ENCODE results near the gene NHLRC4. TPM values are rescaled to one million over a fixed set of nuclear protein-coding genes. Genes with fewer than 3 reads are reported as not detected.

The NHLRC4 gene
- total RNA-seq, 1 experiment from 2014 or later, result 0.92 TPM

DNA sequence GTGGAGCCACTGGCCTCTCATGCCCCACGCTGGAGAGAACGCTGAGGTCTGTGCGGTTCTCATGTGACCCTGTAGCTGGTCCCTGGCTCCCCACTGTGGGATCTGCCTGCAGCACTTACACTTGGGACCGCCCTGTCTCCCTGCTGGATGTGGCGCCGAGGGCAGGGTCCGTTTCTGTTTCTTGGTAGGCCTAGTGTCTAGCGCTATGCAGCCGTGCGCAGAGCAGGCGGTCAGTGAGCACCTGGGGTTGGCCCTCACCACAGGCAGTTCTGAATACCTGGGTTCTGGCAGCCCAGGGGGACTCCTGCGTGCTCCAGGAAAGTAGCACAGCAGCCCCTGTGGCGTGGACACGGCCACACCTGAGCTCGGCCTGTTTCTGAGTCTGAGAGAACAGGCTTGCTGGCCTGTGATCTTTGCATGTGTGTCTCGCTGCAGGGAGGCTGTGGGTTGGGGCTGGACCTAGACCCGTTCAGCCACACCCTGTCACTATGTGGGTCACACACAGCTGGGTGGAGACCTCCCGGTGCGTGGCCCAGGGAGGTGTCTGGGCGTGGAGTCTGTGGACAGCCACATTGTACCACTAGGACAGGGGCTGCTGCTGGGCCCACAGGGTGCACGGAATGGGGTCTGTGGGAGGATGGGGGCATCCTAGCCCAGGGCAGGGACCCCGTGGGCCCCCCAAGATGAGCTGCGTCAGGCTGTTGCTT lies 36.5 kb upstream of the NHLRC4 start:
- ChIA-PET CTCF (interaction anchor here (1.8 kb wide), 1 partner anchor 46 kb away, joined by 6 read pairs; no protein-coding TSS in a partner anchor), POLR2A (no interaction called here)
- H3K27me3 Mint-ChIP-seq (ENCODE audit: low read depth), result no peaks in the 10 kb centered on the region
- no peaks in the 10 kb centered on the region for H3K9me3 Mint-ChIP-seq
- H3K27ac Mint-ChIP-seq, result peak overlapping the region; percentile 79
- peak overlapping the region; percentile 16; the same call in 1 of the 2 replicates for H3K4me3 Mint-ChIP-seq
- no peak for DNase-seq (ENCODE audit: low spot score)
- TF ChIP-seq TP53 (CRISPR knock-in tag; IDR thresholded peaks at IDR 0.05) (no peak), FOXK1 (CRISPR knock-in tag; IDR thresholded peaks at IDR 0.05) (no peak), ELF4 (CRISPR knock-in tag; IDR thresholded peaks at IDR 0.05; ENCODE audit: low read depth) (no peak), ZBTB21 (CRISPR knock-in tag; IDR thresholded peaks at IDR 0.05; ENCODE audit: borderline replicate concordance) (no peak), ZNF396 (CRISPR knock-in tag; IDR thresholded peaks at IDR 0.05; ENCODE audit: borderline replicate concordance) (no peak), TEAD1 (CRISPR knock-in tag; IDR thresholded peaks at IDR 0.05) (no peak), ZNF423 (CRISPR knock-in tag; IDR thresholded peaks at IDR 0.05) (no peak), NR3C1 (CRISPR knock-in tag; conservative IDR thresholded peaks at IDR 0.05; ENCODE audit: low read depth) (no peak), NR2C2 (CRISPR knock-in tag; IDR thresholded peaks at IDR 0.05) (no peak), ZNF671 (CRISPR knock-in tag; IDR thresholded peaks at IDR 0.05) (no peak), NFATC4 (CRISPR knock-in tag; IDR thresholded peaks at IDR 0.05) (no peak)
- TF ChIP-seq, protein P1, sequence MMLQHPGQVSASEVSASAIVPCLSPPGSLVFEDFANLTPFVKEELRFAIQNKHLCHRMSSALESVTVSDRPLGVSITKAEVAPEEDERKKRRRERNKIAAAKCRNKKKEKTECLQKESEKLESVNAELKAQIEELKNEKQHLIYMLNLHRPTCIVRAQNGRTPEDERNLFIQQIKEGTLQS (CRISPR knock-in tag; conservative IDR thresholded peaks at IDR 0.05), result no peak
- TF ChIP-seq, protein P2, sequence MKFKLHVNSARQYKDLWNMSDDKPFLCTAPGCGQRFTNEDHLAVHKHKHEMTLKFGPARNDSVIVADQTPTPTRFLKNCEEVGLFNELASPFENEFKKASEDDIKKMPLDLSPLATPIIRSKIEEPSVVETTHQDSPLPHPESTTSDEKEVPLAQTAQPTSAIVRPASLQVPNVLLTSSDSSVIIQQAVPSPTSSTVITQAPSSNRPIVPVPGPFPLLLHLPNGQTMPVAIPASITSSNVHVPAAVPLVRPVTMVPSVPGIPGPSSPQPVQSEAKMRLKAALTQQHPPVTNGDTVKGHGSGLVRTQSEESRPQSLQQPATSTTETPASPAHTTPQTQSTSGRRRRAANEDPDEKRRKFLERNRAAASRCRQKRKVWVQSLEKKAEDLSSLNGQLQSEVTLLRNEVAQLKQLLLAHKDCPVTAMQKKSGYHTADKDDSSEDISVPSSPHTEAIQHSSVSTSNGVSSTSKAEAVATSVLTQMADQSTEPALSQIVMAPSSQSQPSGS (CRISPR knock-in tag; IDR thresholded peaks at IDR 0.05; ENCODE audit: borderline replicate concordance, low read depth), result no peak
- TF ChIP-seq, protein P3, sequence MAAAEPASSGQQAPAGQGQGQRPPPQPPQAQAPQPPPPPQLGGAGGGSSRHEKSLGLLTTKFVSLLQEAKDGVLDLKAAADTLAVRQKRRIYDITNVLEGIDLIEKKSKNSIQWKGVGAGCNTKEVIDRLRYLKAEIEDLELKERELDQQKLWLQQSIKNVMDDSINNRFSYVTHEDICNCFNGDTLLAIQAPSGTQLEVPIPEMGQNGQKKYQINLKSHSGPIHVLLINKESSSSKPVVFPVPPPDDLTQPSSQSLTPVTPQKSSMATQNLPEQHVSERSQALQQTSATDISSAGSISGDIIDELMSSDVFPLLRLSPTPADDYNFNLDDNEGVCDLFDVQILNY (CRISPR knock-in tag; IDR thresholded peaks at IDR 0.05), result no peak
- TF ChIP-seq, protein P4, sequence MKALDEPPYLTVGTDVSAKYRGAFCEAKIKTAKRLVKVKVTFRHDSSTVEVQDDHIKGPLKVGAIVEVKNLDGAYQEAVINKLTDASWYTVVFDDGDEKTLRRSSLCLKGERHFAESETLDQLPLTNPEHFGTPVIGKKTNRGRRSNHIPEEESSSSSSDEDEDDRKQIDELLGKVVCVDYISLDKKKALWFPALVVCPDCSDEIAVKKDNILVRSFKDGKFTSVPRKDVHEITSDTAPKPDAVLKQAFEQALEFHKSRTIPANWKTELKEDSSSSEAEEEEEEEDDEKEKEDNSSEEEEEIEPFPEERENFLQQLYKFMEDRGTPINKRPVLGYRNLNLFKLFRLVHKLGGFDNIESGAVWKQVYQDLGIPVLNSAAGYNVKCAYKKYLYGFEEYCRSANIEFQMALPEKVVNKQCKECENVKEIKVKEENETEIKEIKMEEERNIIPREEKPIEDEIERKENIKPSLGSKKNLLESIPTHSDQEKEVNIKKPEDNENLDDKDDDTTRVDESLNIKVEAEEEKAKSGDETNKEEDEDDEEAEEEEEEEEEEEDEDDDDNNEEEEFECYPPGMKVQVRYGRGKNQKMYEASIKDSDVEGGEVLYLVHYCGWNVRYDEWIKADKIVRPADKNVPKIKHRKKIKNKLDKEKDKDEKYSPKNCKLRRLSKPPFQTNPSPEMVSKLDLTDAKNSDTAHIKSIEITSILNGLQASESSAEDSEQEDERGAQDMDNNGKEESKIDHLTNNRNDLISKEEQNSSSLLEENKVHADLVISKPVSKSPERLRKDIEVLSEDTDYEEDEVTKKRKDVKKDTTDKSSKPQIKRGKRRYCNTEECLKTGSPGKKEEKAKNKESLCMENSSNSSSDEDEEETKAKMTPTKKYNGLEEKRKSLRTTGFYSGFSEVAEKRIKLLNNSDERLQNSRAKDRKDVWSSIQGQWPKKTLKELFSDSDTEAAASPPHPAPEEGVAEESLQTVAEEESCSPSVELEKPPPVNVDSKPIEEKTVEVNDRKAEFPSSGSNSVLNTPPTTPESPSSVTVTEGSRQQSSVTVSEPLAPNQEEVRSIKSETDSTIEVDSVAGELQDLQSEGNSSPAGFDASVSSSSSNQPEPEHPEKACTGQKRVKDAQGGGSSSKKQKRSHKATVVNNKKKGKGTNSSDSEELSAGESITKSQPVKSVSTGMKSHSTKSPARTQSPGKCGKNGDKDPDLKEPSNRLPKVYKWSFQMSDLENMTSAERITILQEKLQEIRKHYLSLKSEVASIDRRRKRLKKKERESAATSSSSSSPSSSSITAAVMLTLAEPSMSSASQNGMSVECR (CRISPR knock-in tag; IDR thresholded peaks at IDR 0.05; ENCODE audit: borderline replicate concordance), result no peak
- peaks cover 20% of the 10 kb centered on the region for H3K4me1 Mint-ChIP-seq
- no peak for ATAC-seq
- H3K36me3 Mint-ChIP-seq, result 0 out of 2 replicates have a peak, but pooled peaks cover 2% of the 10 kb centered on the region

DNA sequence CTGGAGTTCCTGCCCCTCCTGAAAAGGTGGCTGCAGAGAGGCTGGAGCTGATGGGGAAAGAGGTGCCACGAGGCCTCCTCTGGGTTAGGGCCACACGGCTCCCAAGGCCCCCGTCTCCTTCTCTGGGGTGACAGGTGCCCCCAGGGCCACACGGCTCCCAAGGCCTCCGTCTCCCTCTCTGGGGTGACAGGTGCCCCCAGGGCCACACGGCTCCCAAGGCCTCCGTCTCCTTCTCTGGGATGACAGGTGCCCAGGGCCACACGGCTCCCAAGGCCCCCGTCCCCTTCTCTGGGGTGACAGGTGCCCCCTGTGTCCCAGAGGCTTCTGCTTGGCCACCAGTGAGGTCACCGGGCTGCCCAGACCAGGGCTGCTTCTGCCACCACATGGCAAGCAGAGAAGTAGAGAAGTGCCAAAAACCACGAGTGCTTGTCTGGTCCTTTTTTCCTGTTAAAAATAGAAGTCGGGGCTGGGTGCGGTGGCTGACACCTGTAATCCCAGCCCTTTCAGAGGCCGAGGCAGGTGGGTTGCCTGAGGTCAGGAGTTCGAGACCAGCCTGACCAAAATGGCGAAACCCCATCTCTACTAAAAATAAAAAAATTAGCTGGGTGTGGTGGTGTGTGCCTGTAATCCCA lies 35.2 kb upstream of the NHLRC4 start:
- Mint-ChIP-seq H3K36me3 (no peaks in the 10 kb centered on the region), H3K27ac (no peak overlapping the region)
- CTCF ChIA-PET, result interaction anchor here (0.6 to 1.8 kb wide), 3 partner anchors 11 to 51 kb away, joined by 3 to 6 read pairs (median 3); no protein-coding TSS in a partner anchor
- TF ChIP-seq, protein P5, sequence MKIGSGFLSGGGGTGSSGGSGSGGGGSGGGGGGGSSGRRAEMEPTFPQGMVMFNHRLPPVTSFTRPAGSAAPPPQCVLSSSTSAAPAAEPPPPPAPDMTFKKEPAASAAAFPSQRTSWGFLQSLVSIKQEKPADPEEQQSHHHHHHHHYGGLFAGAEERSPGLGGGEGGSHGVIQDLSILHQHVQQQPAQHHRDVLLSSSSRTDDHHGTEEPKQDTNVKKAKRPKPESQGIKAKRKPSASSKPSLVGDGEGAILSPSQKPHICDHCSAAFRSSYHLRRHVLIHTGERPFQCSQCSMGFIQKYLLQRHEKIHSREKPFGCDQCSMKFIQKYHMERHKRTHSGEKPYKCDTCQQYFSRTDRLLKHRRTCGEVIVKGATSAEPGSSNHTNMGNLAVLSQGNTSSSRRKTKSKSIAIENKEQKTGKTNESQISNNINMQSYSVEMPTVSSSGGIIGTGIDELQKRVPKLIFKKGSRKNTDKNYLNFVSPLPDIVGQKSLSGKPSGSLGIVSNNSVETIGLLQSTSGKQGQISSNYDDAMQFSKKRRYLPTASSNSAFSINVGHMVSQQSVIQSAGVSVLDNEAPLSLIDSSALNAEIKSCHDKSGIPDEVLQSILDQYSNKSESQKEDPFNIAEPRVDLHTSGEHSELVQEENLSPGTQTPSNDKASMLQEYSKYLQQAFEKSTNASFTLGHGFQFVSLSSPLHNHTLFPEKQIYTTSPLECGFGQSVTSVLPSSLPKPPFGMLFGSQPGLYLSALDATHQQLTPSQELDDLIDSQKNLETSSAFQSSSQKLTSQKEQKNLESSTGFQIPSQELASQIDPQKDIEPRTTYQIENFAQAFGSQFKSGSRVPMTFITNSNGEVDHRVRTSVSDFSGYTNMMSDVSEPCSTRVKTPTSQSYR (CRISPR knock-in tag; IDR thresholded peaks at IDR 0.05), result no peak
- TF ChIP-seq, protein P6, sequence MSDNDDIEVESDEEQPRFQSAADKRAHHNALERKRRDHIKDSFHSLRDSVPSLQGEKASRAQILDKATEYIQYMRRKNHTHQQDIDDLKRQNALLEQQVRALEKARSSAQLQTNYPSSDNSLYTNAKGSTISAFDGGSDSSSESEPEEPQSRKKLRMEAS (CRISPR knock-in tag; IDR thresholded peaks at IDR 0.05), result no peak
- TF ChIP-seq, protein P1 (CRISPR knock-in tag; conservative IDR thresholded peaks at IDR 0.05), result no peak
- no peak for TF ChIP-seq ZNF219 (CRISPR knock-in tag; IDR thresholded peaks at IDR 0.05; ENCODE audit: borderline replicate concordance)
- no peak for TF ChIP-seq ZNF317 (CRISPR knock-in tag; IDR thresholded peaks at IDR 0.05; ENCODE audit: borderline replicate concordance, low read depth)
- TF ChIP-seq RORB (CRISPR knock-in tag; IDR thresholded peaks at IDR 0.05), result no peak
- no peak for TF ChIP-seq KAT7 (CRISPR knock-in tag; IDR thresholded peaks at IDR 0.05; ENCODE audit: borderline replicate concordance)
- no peak for TF ChIP-seq SOX15 (CRISPR knock-in tag; IDR thresholded peaks at IDR 0.05)
- TF ChIP-seq GRHL2 (CRISPR knock-in tag; IDR thresholded peaks at IDR 0.05; ENCODE audit: insufficient replicate concordance, severe bottlenecking), result no peak

More for the DNA sequence above, 35.2 kb upstream of the NHLRC4 start:
- Mint-ChIP-seq H3K4me1 (peaks cover 12% of the 10 kb centered on the region), H3K27me3 (ENCODE audit: low read depth) (no peaks in the 10 kb centered on the region), H3K4me3 (no peak overlapping the region), H3K9me3 (no peaks in the 10 kb centered on the region)
- POLR2A ChIA-PET, result interaction anchor here (0.7 kb wide), 1 partner anchor 423 kb away, joined by 4 read pairs; no protein-coding TSS in a partner anchor
- no peak for ATAC-seq
- DNase-seq (ENCODE audit: low spot score), result no peak

Measured in WTC11 (cell line).